PFSK-1 (cell line): Measurements from ENCODE around the gene GABRB3.

Experiments
- FOXP2 ChIP-seq: optimal IDR thresholded peaks from 2 replicates; pipeline ENCODE3; 2011; ENCODE audit warnings: borderline replicate concordance, control low read depth, inconsistent platforms; ENCODE audit not compliant: insufficient read depth; ENCODE audit errors: extremely low read length, extremely low read depth
- POLR2AphosphoS5 ChIP-seq: IDR thresholded peaks from 2 replicates; pipeline ENCODE4 v1.6.1; 2012; ENCODE audit warnings: low read depth, mild to moderate bottlenecking, control low read depth, low read length, moderate library complexity
- SIN3A ChIP-seq: IDR thresholded peaks from 2 replicates; pipeline ENCODE4 v1.6.1; 2012; ENCODE audit warnings: mild to moderate bottlenecking, low read length, moderate library complexity, borderline replicate concordance; ENCODE audit not compliant: insufficient read depth
- TAF1 ChIP-seq: IDR thresholded peaks from 2 replicates; pipeline ENCODE4 v1.6.1; 2012; ENCODE audit warnings: low read length, control low read depth, borderline replicate concordance; ENCODE audit not compliant: insufficient read depth
- TF ChIP-seq, protein P1 (sequence below), 2 experiments: IDR thresholded peaks; 2 replicates each; pipeline versions ENCODE4 v1.6.1 to v1.8.0; 2011 to 2012; ENCODE audit warnings: low read depth in 2 of 2, low read length in 2 of 2, control low read depth in 1 of 2, inconsistent platforms in 1 of 2, mild to moderate bottlenecking in 1 of 2, moderate library complexity in 1 of 2; ENCODE audit not compliant: insufficient read depth in 1 of 2

The GABRB3 gene

DNA sequence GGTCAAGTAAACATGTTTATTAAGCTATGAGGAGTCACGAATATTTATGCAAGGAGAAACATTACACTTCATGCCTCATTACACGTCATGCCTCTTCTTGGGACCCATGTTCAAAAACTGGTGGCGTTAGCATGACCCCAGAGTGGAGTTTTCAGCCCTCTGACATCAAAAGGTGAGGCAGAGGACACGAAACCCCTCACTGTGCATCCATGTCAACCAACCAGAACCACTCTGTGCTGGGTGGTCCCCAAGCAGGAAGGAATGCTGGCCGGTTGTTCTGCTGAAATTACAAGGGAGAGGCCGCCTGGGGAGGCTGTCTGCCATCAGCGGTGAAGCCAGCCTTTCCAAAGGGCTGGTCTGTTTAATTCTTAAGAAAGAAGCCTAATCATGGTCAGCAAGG, 83.4 kb downstream of the GABRB3 start:
- TF ChIP-seq, protein P1, sequence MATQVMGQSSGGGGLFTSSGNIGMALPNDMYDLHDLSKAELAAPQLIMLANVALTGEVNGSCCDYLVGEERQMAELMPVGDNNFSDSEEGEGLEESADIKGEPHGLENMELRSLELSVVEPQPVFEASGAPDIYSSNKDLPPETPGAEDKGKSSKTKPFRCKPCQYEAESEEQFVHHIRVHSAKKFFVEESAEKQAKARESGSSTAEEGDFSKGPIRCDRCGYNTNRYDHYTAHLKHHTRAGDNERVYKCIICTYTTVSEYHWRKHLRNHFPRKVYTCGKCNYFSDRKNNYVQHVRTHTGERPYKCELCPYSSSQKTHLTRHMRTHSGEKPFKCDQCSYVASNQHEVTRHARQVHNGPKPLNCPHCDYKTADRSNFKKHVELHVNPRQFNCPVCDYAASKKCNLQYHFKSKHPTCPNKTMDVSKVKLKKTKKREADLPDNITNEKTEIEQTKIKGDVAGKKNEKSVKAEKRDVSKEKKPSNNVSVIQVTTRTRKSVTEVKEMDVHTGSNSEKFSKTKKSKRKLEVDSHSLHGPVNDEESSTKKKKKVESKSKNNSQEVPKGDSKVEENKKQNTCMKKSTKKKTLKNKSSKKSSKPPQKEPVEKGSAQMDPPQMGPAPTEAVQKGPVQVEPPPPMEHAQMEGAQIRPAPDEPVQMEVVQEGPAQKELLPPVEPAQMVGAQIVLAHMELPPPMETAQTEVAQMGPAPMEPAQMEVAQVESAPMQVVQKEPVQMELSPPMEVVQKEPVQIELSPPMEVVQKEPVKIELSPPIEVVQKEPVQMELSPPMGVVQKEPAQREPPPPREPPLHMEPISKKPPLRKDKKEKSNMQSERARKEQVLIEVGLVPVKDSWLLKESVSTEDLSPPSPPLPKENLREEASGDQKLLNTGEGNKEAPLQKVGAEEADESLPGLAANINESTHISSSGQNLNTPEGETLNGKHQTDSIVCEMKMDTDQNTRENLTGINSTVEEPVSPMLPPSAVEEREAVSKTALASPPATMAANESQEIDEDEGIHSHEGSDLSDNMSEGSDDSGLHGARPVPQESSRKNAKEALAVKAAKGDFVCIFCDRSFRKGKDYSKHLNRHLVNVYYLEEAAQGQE (IDR thresholded peaks at IDR 0.05; ENCODE audit: insufficient read depth in 1 of 2, low read depth in 2 of 2, low read length in 2 of 2), result no peak
- TF ChIP-seq TAF1 (no peak), SIN3A (no peak)

DNA sequence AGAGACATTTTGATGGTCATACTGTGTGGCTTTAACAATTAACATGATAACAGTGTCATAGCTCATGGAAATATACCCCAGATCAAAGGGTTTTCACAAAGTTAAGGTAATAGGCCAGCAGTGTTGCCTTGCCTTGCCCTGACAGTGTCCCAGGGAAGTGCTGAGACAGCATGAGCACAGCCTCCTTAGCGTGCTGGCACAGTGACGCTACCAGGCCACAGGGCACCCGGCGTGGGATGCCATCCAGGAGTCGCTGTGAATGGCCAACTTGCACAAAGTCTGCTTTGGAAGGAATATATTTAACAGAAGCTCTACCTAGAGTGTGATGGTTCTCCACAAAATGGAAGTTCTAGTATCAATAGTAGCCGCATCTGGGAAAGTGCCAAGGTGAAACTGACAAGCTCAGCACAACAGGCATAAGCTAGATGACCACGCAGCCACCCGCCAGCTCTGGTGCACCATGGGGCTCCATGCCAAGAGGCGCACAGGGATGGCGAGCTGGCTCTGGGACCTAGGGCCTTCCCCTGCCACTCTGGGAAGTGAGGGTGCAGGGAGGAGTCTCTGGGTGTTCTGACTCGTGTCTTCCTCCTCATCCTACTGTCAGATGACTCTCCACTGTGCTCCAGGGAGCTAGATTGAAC, 86.2 kb downstream of the GABRB3 start:
- TF ChIP-seq TAF1, result no peak
- TF ChIP-seq FOXP2, result no peak
- TF ChIP-seq SIN3A, result no peak
- TF ChIP-seq, protein P1 (IDR thresholded peaks at IDR 0.05; ENCODE audit: insufficient read depth in 1 of 2, low read depth in 2 of 2, low read length in 2 of 2), result no peak
- TF ChIP-seq POLR2AphosphoS5, result no peak

DNA sequence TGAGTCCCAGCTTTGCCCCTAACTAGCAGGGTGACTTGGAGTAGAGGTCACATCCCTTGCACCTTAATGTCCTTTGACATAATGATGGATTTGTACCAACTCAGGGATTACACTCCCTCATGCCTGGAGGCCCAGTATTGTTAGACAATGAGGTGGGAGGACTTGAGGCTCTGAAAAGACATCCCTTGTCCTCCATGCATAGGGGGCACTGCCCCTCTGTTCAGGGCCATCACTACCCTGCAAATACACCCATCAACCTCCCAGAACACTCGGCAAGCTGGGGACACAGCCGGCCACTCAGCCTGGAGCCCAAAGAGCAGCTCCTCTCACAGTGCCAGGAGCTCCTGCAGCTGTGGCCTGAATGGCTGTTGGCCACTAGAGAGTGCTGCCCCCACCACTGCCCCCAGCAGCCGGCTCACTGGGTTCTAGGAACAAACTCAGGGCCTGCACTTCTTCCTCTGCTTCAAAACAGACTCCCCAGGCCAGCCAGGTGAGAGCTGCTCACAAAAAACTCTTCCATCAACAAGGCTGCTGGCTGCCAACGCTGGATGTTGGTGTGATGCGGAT, 90.2 kb downstream of the GABRB3 start:
- TF ChIP-seq SIN3A (no peak), TAF1 (no peak)

DNA sequence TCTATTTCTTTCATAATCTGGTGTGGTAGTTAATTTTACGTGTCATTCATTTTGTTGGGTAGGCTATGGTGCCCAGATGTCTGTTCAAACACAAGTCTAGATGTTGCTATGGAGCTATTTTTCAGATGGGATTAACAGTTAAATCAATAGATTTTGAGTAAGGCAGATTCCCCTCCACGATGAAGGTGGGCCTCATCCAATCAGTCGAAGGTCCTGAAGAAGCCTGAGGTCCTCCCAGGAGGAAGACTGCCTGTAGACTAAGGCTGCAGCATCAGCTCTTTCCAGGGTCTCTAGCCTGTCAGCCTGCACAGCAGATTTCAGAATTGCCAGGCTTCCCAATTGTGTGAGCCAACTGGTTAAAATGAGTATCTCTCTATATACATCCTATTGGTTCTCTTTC, 92.9 kb downstream of the GABRB3 start:
- no peak for TF ChIP-seq TAF1
- TF ChIP-seq, protein P1 (IDR thresholded peaks at IDR 0.05; ENCODE audit: insufficient read depth in 1 of 2, low read depth in 2 of 2, low read length in 2 of 2), result no peak
- TF ChIP-seq FOXP2, result no peak

DNA sequence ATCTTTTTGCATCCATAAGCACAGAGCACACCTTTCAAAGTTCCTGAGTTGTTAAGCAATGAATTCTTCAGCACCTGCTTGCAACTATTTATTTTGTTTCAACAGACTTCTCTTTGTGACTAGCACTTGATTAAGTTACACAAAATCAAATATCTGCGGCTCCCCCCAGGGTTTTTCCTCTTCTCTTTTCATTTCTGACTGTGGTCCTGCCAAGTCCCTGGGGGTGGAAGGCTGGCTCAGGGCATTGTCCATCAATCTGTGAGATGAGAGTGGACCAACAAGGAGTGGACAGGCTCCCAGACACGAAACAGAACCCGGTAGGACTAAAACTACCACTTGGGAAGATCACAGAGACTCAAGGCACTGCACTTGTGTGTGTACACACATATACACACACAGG, 96.8 kb downstream of the GABRB3 start:
- TF ChIP-seq POLR2AphosphoS5 (no peak), TAF1 (no peak), FOXP2 (no peak), SIN3A (no peak)
- TF ChIP-seq, protein P1 (IDR thresholded peaks at IDR 0.05; ENCODE audit: insufficient read depth in 1 of 2, low read depth in 2 of 2, low read length in 2 of 2), result no peak

- no peak for TF ChIP-seq SIN3A
- no peak for TF ChIP-seq POLR2AphosphoS5
- no peak for TF ChIP-seq TAF1
- no peak for TF ChIP-seq FOXP2
- TF ChIP-seq, protein P1 (IDR thresholded peaks at IDR 0.05; ENCODE audit: insufficient read depth in 1 of 2, low read depth in 2 of 2, low read length in 2 of 2), result no peak
Measured at GRCh38 chr15:26674467-26674866, 98.4 kb downstream of the GABRB3 start.
